Activated CD8-positive, alpha-beta T cell treated with anti-CD3 and anti-CD28 coated beads, Interleukin-2, amount 10 ng/mL, durations not matched to agents 7 days and 5 days (primary cell): Measurements from ENCODE around the gene MCCD1. TPM values are rescaled to one million over a fixed set of nuclear protein-coding genes. Genes with fewer than 3 reads are reported as not detected.
"Not testable (repeated sequence)": the region's sequence is repeated elsewhere in the genome, so short reads cannot be mapped to it uniquely, and the experiment has no call there.

Experiments used
- ATAC-seq: fragments of 150-1000 bp; cut with Tn5 transposase; one replicate; pipeline ENCODE4 v1.10.0; 2021; ENCODE audit warnings: moderate library complexity
- CTCF ChIA-PET: fragments of 350-600 bp; sonication (Branson Sonifier 250); formaldehyde crosslinking; loops from one replicate; lab custom pipeline; 2021; ENCODE audit warnings: antibody characterized with exemption; lab: Charles Lee
- POLR2A ChIA-PET: fragments of 350-600 bp; sonication (Branson Sonifier 250); formaldehyde crosslinking; loops from one replicate; lab custom pipeline; 2021; ENCODE audit warnings: antibody characterized with exemption; lab: Charles Lee
- DNase-seq: peaks from one replicate; pipeline ENCODE4 v3.0.0-alpha.2; 2020
- H3K27ac Mint-ChIP-seq: one replicate; pipeline ENCODE4 v1.8.0; 2021; ENCODE audit warnings: mild to moderate bottlenecking, mixed read lengths
- H3K27me3 Mint-ChIP-seq: one replicate; pipeline ENCODE4 v1.8.0; 2021; ENCODE audit warnings: low read depth, mixed read lengths
- H3K36me3 Mint-ChIP-seq: one replicate; pipeline ENCODE4 v1.8.0; 2021; ENCODE audit warnings: low read depth, mixed read lengths
- H3K4me1 Mint-ChIP-seq: one replicate; pipeline ENCODE4 v1.8.0; 2021; ENCODE audit warnings: low read depth, mixed read lengths
- H3K4me3 Mint-ChIP-seq: one replicate; pipeline ENCODE4 v1.8.0; 2021; ENCODE audit warnings: mild to moderate bottlenecking, mixed read lengths
- H3K9me3 Mint-ChIP-seq: one replicate; pipeline ENCODE4 v1.8.0; 2022; ENCODE audit warnings: mixed read lengths; ENCODE audit not compliant: insufficient read depth
- total RNA-seq, 2 experiments: library from RNA; stranded (reverse); gene quantifications; one replicate each; pipeline ENCODE4 v1.2.3, GENCODE V29; 2021

Gene MCCD1
- total RNA-seq, 2 experiments from 2014 or later = not detected

DNA sequence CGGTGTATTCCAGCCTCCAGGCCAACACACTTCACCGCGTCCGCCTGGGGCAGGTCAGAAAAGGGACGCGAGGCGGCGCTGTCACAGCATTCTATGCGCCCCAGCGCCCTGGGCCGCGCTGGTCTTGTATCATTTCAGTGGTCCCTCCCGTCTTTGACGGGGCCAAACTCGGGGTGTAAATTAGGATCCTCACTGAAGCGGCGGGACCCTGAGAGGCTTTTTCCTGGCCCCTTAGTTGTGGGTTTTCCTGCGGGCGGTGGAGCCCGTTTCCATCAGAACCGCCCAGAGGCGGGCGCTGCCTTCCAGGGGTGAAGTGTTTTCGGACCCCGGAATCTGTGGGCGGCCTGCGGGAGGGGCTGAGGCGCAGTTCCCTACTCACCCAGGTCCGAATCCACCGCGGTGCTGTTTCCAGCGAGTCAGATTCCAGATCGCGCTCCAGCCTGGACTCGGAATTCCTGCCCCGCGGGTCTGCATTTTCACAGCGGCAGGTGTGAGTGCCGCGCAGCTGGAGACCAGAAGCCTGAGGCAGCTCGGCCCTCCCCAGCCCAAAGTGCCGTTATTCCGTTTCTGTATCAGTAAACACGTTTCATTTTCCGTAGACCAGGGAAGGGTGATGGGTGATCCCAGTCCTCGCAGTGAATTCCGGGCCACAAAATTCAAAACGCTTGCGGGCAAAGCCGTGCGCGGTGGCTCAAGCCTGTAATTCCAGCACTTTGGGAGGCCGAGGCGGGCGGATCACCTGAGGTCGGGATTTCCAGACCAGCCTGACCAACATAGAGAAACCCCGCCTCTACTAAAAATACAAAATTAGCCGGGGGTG, 34.7 kb upstream of the MCCD1 start:
- ChIA-PET POLR2A (interaction anchor here (0.6 to 3.3 kb wide), 15 partner anchors 18 to 158 kb away, joined by 3 to 64 read pairs (median 4); partner anchors contain the start of genes BAG6, DDX39B, LTB and MCCD1), CTCF (interaction anchor here (0.7 to 4.1 kb wide), 21 partner anchors 8 to 169 kb away, joined by 3 to 46 read pairs (median 4); partner anchors contain the start of genes AIF1, ATP6V1G2, DDX39B and MCCD1)
- H3K4me3 Mint-ChIP-seq = peak overlapping the region; percentile 91

DNA sequence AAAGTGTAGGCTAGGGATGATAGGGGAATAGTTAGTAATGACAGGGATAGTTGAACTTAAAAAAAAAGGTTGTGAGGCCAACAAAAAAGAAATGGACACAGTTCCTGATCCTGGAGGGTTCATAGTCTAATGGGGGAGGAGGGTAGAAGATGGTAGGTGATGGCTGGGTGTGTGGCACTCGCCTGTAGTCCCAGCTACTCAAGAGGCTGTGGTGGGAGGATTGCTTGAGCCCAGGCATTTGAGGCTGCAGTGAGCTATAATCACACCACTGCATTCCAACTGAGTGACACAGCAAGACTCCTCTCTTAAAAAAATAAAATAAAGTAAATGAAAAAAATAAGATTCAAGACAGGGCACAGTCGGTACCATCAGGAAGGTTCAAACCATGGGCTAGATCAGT, 33.2 kb upstream of the MCCD1 start:
- H3K9me3 Mint-ChIP-seq = no peaks in the 10 kb centered on the region
- CTCF ChIA-PET = interaction anchor here (1.0 to 4.1 kb wide), 4 partner anchors 36 to 56 kb away, joined by 3 to 46 read pairs (median 6); partner anchors contain the start of genes ATP6V1G2 and DDX39B
- H3K4me1 Mint-ChIP-seq = peaks cover 62% of the 10 kb centered on the region
- ATAC-seq = no peak
- DNase-seq = no peak
- peaks cover 40% of the 10 kb centered on the region for H3K36me3 Mint-ChIP-seq
- H3K27me3 Mint-ChIP-seq = no peaks in the 10 kb centered on the region
- POLR2A ChIA-PET = interaction anchor here (0.7 to 3.3 kb wide), 13 partner anchors 16 to 476 kb away, joined by 3 to 64 read pairs (median 4); partner anchors contain the start of genes BAG6, DDX39B, DXO and LTB
- H3K27ac Mint-ChIP-seq = peak overlapping the region; percentile 95
- peak overlapping the region; percentile 91 for H3K4me3 Mint-ChIP-seq

More for the DNA sequence above, 34.7 kb upstream of the MCCD1 start:
- peaks cover 41% of the 10 kb centered on the region for H3K36me3 Mint-ChIP-seq
- ATAC-seq (peak; percentile 62), DNase-seq (peak; percentile 87)
- peaks cover 62% of the 10 kb centered on the region for H3K4me1 Mint-ChIP-seq
- no peaks in the 10 kb centered on the region for H3K27me3 Mint-ChIP-seq
- peak overlapping the region; percentile 95 for H3K27ac Mint-ChIP-seq
- no peaks in the 10 kb centered on the region for H3K9me3 Mint-ChIP-seq

DNA sequence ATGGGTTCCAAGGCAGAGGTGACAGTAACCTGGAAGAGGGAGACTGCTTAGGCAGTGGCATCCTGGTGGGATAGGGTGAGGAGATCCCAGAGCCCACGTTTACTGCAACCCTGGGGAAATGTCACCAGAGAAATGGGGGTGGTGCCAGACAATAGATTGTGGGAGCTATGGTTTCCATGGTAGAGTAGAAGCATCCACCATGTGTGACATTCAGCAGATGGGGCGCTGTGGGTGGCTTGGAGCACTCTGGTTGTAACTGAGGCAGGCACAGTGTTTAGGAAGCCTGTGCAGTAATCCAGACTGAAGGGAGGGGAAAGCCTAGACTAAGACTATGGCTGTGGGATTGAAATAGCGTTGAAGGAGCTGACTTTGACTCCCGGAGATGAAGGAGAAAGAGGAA, 31.9 kb upstream of the MCCD1 start:
- ChIA-PET CTCF (interaction anchor here (0.8 to 1.7 kb wide), 7 partner anchors 32 to 102 kb away, joined by 3 to 6 read pairs (median 4); partner anchors contain the start of genes DDX39B and MCCD1), POLR2A (interaction anchor here (1.2 to 1.9 kb wide), 4 partner anchors 34 to 86 kb away, joined by 4 to 13 read pairs (median 6); partner anchors contain the start of genes DDX39B and LTB)
- ATAC-seq, H3K9me3 Mint-ChIP-seq, DNase-seq, H3K27me3 Mint-ChIP-seq: not testable (repeated sequence)
- peak overlapping the region; percentile 83 for H3K27ac Mint-ChIP-seq
- peaks cover 48% of the 10 kb centered on the region for H3K36me3 Mint-ChIP-seq
- peak overlapping the region; percentile 91 for H3K4me3 Mint-ChIP-seq
- H3K4me1 Mint-ChIP-seq = peaks cover 65% of the 10 kb centered on the region

DNA sequence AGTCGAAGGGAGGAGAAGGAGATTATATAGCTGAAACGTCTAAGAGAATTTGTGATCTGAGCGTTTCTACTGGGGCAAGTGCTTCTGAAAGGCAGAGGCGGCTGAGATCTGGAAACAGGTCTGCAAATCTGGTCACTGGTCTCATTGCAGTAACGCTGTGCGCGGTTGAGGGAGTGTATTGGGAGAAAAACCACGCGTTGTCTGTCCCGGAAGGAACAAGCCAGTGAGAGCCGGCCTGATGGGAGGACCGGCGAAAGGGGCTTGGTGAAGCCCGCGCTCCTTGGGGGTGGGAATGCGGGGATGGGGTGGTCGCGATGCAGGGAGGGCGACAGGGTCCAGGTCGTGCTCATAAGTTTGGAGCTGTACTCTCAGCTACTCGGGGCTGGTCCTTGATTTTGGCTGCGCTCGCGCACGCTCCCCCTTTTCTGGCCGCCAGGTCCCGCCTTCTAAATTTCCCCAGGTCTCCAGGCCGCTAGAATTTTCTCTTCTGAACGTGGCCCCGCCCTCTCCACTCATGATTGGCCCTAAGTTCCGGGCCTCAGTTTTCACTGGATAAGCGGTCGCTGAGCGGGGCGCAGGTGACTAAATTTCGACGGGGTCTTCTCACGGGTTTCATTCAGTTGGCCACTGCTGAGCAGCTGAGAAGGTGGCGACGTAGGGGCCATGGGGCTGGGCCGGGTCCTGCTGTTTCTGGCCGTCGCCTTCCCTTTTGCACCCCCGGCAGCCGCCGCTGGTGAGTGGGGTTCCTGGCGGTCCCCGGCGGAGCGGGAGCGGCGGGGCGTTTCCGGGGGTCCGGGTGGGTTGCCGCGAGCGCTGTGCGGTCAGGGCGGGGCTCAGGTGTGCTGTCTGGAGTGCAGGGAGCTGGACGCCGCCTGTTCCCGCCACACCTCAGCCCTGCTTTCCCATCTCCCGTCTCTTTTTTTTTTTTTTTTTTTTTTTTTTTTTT, 31.0 kb upstream of the MCCD1 start, which contains the start of gene MICB:
MICB (plus strand) TSS at position 615 of the 946 bp plus-strand sequence; CDS start at position 664, 49 bp downstream.
- ChIA-PET POLR2A (interaction anchor here (0.5 to 1.9 kb wide), 8 partner anchors 34 to 681 kb away, joined by 3 to 13 read pairs (median 4); partner anchors contain the start of genes DDX39B and LTB), CTCF (interaction anchor here (0.6 to 1.7 kb wide), 7 partner anchors 20 to 82 kb away, joined by 3 to 6 read pairs (median 4); partner anchors contain the start of genes DDX39B and MCCD1)
- ATAC-seq (peak; percentile 73), DNase-seq (peak; percentile 91)
- Mint-ChIP-seq H3K27me3 (no peaks in the 10 kb centered on the region), H3K36me3 (peaks cover 53% of the 10 kb centered on the region), H3K9me3 (no peaks in the 10 kb centered on the region), H3K27ac (peak within 1 kb of the TSS; percentile 83), H3K4me3 (peak within 1 kb of the TSS; percentile 91), H3K4me1 (peaks cover 67% of the 10 kb centered on the region)

DNA sequence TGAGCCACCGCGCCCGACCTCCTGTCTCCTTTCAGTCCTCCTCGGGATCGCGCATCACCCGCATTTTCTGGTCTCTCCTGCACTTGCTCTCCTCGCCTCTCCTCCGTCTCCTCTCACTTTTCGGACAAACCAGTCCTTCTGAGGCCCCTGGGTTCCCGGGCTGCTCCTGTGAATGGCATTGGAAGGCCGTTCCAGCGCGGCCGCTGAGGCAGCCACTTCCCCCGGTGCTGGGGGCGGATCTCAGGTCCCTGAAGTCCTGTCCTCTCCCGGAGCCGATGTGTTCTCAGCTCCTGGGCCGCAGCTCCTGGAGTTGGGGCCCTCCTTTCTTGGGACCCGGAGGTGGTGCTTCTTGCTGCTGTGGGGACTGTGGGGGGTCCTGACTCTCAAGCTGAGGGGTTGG, 30.0 kb upstream of the MCCD1 start:
- ChIA-PET POLR2A (interaction anchor here (0.5 to 0.8 kb wide), 2 partner anchors 33 to 680 kb away, joined by 3 read pairs; no protein-coding TSS in a partner anchor), CTCF (no interaction called here)
- peak overlapping the region; percentile 73 for H3K27ac Mint-ChIP-seq
- ATAC-seq = no peak
- peaks cover 53% of the 10 kb centered on the region for H3K36me3 Mint-ChIP-seq
- no peaks in the 10 kb centered on the region for H3K9me3 Mint-ChIP-seq
- peaks cover 62% of the 10 kb centered on the region for H3K4me1 Mint-ChIP-seq
- DNase-seq = no peak
- no peaks in the 10 kb centered on the region for H3K27me3 Mint-ChIP-seq
- H3K4me3 Mint-ChIP-seq = peak overlapping the region; percentile 91

DNA sequence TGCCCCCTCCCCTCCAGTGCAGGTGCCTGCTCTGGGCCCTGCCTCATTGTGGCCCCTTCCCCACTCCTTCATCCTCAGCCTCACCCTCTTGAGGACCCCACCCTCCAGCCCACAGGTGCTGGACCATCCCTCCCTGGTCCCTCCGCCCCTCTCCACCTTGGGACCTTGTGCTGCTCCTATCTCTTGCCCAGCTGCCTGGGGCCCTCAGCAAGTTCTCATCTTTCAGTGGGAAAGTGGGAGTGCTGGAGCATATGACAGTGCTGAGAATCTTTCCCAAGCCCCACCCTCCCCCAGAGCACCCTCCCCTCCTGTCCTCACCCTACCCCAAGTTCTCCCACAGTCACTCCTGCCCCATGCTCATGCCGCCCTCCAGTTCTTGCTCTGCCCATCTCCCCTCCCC, 29.1 kb upstream of the MCCD1 start:
- peaks cover 62% of the 10 kb centered on the region for H3K4me1 Mint-ChIP-seq
- CTCF ChIA-PET, H3K27ac Mint-ChIP-seq, ATAC-seq, DNase-seq, H3K4me3 Mint-ChIP-seq, H3K27me3 Mint-ChIP-seq, POLR2A ChIA-PET, H3K9me3 Mint-ChIP-seq: not testable (repeated sequence)
- H3K36me3 Mint-ChIP-seq = peaks cover 55% of the 10 kb centered on the region

DNA sequence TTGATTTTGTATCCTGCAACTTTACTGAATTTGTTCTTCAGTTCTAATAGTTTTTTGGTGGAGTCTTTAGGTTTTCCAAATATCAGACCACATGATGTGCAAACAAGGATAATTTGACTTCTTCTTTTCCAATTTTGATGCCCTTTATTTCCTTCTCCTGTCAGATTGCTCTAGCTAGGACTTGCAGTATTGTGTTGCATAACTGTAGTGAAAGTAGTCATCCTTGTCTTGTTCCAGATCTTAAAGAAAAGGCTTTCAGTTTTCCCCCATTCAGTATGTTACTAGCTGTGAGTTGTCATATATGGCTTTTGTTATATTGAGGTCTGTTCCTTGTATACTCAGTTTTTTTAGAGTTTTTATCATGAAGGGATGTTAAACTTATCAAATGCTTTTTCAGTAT, 26.2 kb upstream of the MCCD1 start:
- H3K4me3 Mint-ChIP-seq = no peak overlapping the region
- ATAC-seq (no peak), DNase-seq (no peak)
- ChIA-PET POLR2A (no interaction called here), CTCF (interaction anchor here (1.3 kb wide), 1 partner anchor 9 kb away, joined by 4 read pairs; no protein-coding TSS in a partner anchor)
- no peak overlapping the region for H3K27ac Mint-ChIP-seq
- peaks cover 63% of the 10 kb centered on the region for H3K36me3 Mint-ChIP-seq
- H3K9me3 Mint-ChIP-seq = no peaks in the 10 kb centered on the region
- H3K27me3 Mint-ChIP-seq = no peaks in the 10 kb centered on the region
- peaks cover 51% of the 10 kb centered on the region for H3K4me1 Mint-ChIP-seq

DNA sequence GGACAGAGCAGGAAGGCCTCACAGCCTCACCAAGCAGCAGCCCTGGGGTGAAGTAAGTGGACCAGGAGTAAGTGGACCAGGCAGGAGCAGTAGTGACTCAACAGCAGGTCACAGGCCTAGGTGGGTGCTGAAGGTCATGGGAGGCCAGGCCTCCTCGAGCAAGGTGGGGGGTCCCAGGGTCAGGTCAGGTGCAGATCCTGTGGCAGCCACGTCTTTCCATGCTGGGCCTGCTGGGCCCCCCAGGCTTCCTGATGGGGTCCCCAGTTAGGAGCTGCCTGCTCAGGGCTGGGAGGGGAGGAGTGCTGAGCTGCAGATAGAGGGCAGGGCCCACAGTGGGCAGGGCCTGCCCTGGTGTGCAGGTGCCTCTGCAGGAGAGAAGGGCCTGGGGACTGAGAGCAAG, 19.7 kb upstream of the MCCD1 start:
- Mint-ChIP-seq H3K27ac (peak overlapping the region; percentile 67), H3K4me1 (peaks cover 10% of the 10 kb centered on the region), H3K36me3 (peaks cover 74% of the 10 kb centered on the region)
- H3K4me3 Mint-ChIP-seq, H3K9me3 Mint-ChIP-seq, POLR2A ChIA-PET, ATAC-seq, DNase-seq, H3K27me3 Mint-ChIP-seq: not testable (repeated sequence)
- CTCF ChIA-PET = interaction anchor here (1.0 kb wide), 1 partner anchor 16 kb away, joined by 3 read pairs; no protein-coding TSS in a partner anchor

DNA sequence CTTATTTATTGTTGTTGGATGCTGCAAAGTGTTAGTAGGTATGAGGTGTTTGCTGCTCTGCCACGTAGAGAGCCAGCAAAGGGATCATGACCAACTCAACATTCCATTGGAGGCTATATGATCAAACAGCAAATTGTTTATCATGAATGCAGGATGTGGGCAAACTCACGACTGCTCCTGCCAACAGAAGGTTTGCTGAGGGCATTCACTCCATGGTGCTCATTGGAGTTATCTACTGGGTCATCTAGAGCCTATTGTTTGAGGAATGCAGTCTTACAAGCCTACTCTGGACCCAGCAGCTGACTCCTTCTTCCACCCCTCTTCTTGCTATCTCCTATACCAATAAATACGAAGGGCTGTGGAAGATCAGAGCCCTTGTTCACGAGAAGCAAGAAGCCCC, 18.8 kb upstream of the MCCD1 start:
- Mint-ChIP-seq H3K4me3 (no peak overlapping the region), H3K27ac (no peak overlapping the region), H3K4me1 (peaks cover 9% of the 10 kb centered on the region), H3K36me3 (peaks cover 69% of the 10 kb centered on the region), H3K9me3 (no peaks in the 10 kb centered on the region), H3K27me3 (no peaks in the 10 kb centered on the region)
- ChIA-PET POLR2A (no interaction called here), CTCF (no interaction called here)
- ATAC-seq (no peak), DNase-seq (no peak)

DNA sequence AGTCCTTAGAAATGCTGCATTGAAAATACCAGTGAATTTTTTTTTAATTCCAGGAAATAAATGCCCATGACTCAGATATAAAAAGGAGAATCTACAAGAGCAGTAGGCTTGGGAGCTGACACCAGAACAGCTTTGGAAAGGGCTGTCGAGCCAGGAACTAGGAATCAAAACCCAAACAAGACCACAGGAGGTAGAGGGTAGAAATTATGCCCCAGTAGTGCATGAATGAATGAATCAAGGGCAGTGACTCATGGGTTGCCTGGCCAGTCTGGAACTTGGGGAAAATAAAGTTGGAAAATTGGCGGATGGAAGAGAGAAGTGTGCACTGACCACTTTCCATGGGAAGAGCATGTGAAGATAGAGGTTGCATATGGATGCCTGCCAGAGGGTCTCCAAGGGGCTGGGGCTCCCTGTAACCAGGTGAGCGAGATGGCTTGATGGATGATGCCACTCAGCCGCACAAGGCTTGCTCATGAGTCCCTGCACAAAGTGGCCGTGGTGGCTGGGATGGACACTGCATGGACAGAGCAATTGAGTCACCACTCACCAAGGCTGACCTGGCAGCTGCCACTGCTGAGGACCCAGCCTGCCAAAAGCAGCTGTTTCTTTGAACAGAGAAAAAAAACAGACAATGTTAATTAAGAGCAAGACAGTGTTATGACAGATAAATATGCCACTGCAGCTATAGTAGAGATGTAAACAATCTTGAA, 15.2 kb upstream of the MCCD1 start:
- Mint-ChIP-seq H3K27ac (no peak overlapping the region), H3K4me3 (no peak overlapping the region), H3K9me3 (no peaks in the 10 kb centered on the region), H3K27me3 (peaks cover 12% of the 10 kb centered on the region), H3K36me3 (peaks cover 34% of the 10 kb centered on the region), H3K4me1 (peaks cover 1% of the 10 kb centered on the region)
- ATAC-seq (no peak), DNase-seq (no peak)
- CTCF ChIA-PET = no interaction called here
- POLR2A ChIA-PET = no interaction called here
